Activated CD8-positive, alpha-beta memory T cell treated with anti-CD3 and anti-CD28 coated beads, Interleukin-2, amount 50 U/mL, for 24 hours (primary cell): ENCODE data around the gene DCC.

ENCODE experiments used
- DNase-seq: peaks from one replicate; pipeline ENCODE4 v3.0.0-alpha.2; 2020; ENCODE audit errors: extremely low read depth

The DCC gene

GRCh38 chr18:52588931-52589330, 248.9 kb downstream of the DCC start:
- DNase-seq, result no peak

GRCh38 chr18:52596748-52597435, 256.9 kb downstream of the DCC start:
- DNase-seq, result no peak

- no peak for DNase-seq
Observed at GRCh38 chr18:52598921-52599320, 258.9 kb downstream of the DCC start.

- no peak for DNase-seq
Observed at GRCh38 chr18:52602820-52603219, 262.8 kb downstream of the DCC start.

GRCh38 chr18:52605345-52605744, 265.3 kb downstream of the DCC start:
- no peak for DNase-seq

- no peak for DNase-seq
Observed at GRCh38 chr18:52607985-52608384, 268.0 kb downstream of the DCC start.

- DNase-seq, result no peak
Observed at GRCh38 chr18:52610451-52611115, 270.6 kb downstream of the DCC start.

GRCh38 chr18:52612406-52612805, 272.4 kb downstream of the DCC start:
- DNase-seq, result no peak

- no peak for DNase-seq
Observed at GRCh38 chr18:52615321-52615720, 275.3 kb downstream of the DCC start.

- DNase-seq, result no peak
Observed at GRCh38 chr18:52615943-52616342, 275.9 kb downstream of the DCC start.

GRCh38 chr18:52617931-52618330, 277.9 kb downstream of the DCC start:
- no peak for DNase-seq

GRCh38 chr18:52620926-52621439, 281.0 kb downstream of the DCC start:
- DNase-seq, result no peak

- DNase-seq, result no peak
Observed at GRCh38 chr18:52624702-52625101, 284.7 kb downstream of the DCC start.

GRCh38 chr18:52636536-52636935, 296.5 kb downstream of the DCC start:
- DNase-seq, result no peak

- no peak for DNase-seq
Observed at GRCh38 chr18:52648201-52648600, 308.2 kb downstream of the DCC start.

GRCh38 chr18:52652391-52652790, 312.4 kb downstream of the DCC start:
- DNase-seq, result no peak

GRCh38 chr18:52657043-52657805, 317.2 kb downstream of the DCC start:
- DNase-seq, result no peak

- no peak for DNase-seq
Observed at GRCh38 chr18:52667463-52668065, 327.6 kb downstream of the DCC start.

GRCh38 chr18:52670896-52671295, 330.9 kb downstream of the DCC start:
- DNase-seq, result no peak

GRCh38 chr18:52678034-52678433, 338.0 kb downstream of the DCC start:
- no peak for DNase-seq

- no peak for DNase-seq
Observed at GRCh38 chr18:52678551-52678950, 338.6 kb downstream of the DCC start.

GRCh38 chr18:52679354-52679753, 339.4 kb downstream of the DCC start:
- DNase-seq, result no peak
